SU-DHL-6 (cell line): ENCODE results near the gene PARVB.

ENCODE experiments used
- EZH2phosphoT487 ChIP-seq: fragments of 200-600 bp; sonication (generic), shearing (Covaris generic); conservative IDR thresholded peaks from 2 replicates; pipeline ENCODE4 v1.6.1; 2018; ENCODE audit warnings: mild to moderate bottlenecking, antibody characterized with exemption, low read length, moderate library complexity, mixed read lengths
- TF ChIP-seq, protein P1 (sequence below): fragments of 200-600 bp; sonication (generic); IDR thresholded peaks from one replicate; pipeline ENCODE4 v1.5.1; 2017; ENCODE audit warnings: antibody characterized with exemption, mild to moderate bottlenecking, low read length, moderate library complexity; ENCODE audit not compliant: insufficient read depth, poor library complexity, severe bottlenecking

DNA sequence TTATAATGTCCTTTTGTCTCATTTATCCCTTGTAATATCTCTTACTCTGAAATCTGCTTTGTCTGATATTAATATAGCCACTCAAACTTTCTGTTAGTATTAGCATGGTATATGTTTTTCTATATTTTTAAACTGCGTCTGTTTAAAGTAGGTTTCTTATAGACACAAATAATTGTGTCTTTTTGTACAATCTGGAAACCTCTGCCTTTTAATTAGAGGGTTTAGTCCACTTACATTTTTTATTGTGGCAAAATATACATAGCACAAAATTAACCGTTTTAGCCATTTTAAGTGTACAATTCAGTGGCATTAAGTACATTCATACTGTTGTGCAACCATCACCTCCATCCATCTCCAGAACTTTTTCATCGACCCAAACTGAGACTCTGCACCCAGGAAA, 185.2 kb downstream of the PARVB start:
- TF ChIP-seq EZH2phosphoT487 = no peak
- TF ChIP-seq, protein P1, sequence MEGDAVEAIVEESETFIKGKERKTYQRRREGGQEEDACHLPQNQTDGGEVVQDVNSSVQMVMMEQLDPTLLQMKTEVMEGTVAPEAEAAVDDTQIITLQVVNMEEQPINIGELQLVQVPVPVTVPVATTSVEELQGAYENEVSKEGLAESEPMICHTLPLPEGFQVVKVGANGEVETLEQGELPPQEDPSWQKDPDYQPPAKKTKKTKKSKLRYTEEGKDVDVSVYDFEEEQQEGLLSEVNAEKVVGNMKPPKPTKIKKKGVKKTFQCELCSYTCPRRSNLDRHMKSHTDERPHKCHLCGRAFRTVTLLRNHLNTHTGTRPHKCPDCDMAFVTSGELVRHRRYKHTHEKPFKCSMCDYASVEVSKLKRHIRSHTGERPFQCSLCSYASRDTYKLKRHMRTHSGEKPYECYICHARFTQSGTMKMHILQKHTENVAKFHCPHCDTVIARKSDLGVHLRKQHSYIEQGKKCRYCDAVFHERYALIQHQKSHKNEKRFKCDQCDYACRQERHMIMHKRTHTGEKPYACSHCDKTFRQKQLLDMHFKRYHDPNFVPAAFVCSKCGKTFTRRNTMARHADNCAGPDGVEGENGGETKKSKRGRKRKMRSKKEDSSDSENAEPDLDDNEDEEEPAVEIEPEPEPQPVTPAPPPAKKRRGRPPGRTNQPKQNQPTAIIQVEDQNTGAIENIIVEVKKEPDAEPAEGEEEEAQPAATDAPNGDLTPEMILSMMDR = no peak
